NCI-H524 (cell line): ENCODE data around the gene RABL3.
"Not testable (repeated sequence)": the region's sequence is repeated elsewhere in the genome, so short reads cannot be mapped to it uniquely, and the experiment has no call there.

Experiments
- DNase-seq, 2 experiments: peaks; one replicate each; lab custom pipeline; 2025; lab: John Stamatoyannopoulos, UW

The RABL3 gene, protein sequence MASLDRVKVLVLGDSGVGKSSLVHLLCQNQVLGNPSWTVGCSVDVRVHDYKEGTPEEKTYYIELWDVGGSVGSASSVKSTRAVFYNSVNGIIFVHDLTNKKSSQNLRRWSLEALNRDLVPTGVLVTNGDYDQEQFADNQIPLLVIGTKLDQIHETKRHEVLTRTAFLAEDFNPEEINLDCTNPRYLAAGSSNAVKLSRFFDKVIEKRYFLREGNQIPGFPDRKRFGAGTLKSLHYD

DNA sequence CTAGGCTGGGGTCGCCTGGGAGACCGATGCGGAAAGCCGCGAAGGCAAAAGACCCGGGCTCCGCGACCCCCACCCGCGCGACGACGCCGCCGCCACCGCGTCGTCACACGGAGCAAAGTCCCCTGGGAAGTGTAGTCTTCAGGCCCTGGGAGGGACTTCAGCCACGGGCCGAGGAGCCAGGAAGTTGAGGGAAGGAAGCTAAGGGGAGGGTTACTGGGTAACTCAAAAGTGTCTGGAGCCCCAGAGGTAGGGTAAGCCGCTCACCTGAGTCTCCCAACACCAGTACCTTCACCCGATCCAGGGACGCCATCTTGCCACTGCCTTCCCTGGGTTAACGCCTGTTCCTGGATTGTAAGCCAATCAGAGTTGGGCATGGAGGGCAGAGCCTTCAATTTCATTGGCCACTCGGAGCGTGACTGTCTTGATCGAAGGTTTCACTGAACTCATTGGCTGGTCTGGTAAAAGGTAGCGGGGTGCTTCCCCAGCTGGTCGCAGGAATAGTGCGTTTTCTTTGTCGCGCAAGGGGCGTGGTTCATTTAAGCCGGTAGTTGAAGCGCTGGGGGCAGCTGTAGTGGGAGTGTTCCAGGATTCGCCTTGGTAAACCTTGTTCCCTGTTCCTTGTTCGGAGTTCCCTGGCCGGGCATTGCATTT, at the start of gene RABL3, which contains the start of gene GTF2E1:
RABL3 (minus strand) TSS at position 319 of the 651 bp plus-strand sequence; CDS start at position 310, 9 bp downstream.
GTF2E1 (plus strand) TSS at position 547 of the 651 bp plus-strand sequence. CDS start 7,809 bp downstream, outside the sequence.
- peak; percentile 100 for DNase-seq

- DNase-seq, result no peak
Measured at GRCh38 chr3:120791913-120792312, 49.6 kb upstream of the RABL3 start.

- DNase-seq, result no peak
Measured at GRCh38 chr3:120791010-120791409, 48.7 kb upstream of the RABL3 start.

- DNase-seq, result not testable (repeated sequence)
Measured at GRCh38 chr3:120785832-120786231, 43.5 kb upstream of the RABL3 start.

GRCh38 chr3:120780977-120781376, 38.7 kb upstream of the RABL3 start:
- no peak for DNase-seq

DNA sequence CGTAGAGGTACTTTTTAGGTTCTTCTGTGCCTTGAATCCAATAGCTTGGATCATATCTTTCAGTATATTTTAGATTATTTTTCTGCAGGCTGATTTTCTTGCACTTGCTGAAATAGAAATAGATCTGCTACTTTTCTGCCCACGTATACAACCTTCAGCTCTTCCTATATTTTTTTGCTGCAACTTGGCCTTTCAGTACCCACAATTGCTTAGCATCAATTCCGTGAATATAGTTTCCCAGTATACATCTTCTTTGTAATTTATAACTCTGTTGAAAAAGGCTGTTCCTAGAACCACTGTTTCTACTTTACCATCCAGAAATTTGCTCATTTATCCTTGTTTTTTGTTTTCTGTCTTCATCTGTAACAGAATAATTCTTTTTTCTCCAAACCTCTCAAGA, 36.5 kb upstream of the RABL3 start:
- no peak for DNase-seq

DNA sequence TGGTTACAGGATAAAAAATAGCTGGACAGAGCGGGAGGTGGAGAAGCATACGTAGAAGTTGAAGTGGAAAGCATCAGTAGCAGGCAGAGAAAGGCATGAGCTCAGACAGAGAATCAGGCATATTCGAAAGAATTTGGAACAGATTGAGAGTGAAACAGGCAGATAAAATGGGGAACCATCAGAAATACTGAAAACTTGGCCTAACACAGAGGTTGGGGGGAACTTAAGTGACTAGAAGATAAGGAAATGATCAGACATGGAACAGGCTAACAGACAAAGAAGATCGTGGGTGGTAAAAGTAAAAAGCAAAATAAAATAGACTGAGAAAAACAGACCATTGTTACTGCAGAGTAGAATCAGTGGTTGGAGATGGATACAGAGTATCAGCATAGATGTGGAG, 33.1 kb upstream of the RABL3 start:
- no peak for DNase-seq

GRCh38 chr3:120773932-120774331, 31.6 kb upstream of the RABL3 start:
- no peak for DNase-seq

DNA sequence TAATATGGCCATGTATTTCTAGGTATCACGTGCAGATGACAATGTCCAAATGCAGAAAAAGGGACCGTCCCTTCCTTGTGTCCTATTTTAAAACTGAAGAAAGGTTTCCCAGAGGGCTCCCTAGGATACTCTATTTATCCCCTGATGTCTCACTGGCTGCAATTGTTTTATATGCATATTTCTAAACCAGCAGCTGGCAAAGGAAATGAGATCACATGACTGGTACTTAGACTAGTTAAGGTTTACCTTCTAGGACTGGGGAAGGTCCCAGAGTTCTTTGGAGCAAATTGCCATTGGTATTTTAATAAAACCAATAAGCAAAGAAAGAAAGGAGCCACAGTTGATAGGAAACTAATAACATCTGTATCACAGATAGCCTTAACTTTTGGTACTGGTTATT, 29.8 kb upstream of the RABL3 start:
- no peak for DNase-seq

- no peak for DNase-seq
Measured at GRCh38 chr3:120770891-120771290, 28.6 kb upstream of the RABL3 start.

DNA sequence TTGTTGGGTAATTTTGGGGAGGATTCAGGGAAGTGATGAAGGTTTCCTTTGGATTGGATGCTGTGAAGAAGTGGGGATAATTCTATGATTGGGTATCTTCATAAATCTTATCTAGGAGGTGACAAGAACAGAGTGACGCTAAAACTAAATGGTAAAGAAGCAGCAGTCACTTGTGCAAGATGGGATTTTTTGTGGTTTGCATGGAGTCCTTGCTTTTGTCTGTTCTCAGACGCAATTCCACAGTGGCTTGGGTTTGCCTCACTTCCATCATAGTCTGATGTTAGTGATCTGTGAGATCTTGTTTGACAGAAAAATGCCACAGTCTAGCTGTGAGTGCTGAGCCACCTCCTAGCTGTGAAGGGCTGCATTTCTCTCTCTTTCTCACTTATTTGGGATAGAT, 27.1 kb upstream of the RABL3 start:
- DNase-seq, result no peak

GRCh38 chr3:120767106-120767505, 24.8 kb upstream of the RABL3 start:
- DNase-seq, result no peak

GRCh38 chr3:120766576-120766975, 24.3 kb upstream of the RABL3 start:
- no peak for DNase-seq

DNA sequence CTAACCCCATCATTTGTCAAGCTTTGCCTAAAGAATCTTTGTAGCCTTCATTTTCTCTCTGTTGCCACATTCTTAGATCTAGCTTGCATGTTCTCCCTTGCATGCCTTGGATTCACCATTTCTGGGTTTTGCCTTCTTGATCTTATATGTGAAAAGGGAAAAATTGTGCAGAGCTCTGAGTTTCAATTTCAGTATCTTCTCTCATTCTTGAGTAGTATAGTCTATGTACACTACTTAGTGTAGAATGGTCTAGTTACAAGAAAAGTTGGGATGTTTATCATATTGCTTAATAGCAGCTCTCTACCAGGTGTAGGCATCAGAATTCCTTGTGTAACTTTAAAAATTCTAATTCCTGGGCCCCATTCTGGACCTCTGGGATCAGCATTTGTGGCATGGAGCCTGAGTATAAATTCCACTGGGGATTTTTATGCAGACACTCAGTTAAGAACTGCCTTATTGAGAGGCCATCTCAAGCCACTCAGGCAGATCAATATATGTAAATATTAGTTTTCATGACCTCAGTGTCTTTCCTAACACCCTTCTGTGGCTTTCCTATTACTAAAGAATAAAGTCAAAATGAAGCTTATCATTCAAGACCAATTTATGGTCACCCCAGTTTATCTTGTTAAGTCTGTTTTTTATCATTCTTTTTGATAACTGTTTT, 23.6 kb upstream of the RABL3 start:
- DNase-seq, result no peak

DNA sequence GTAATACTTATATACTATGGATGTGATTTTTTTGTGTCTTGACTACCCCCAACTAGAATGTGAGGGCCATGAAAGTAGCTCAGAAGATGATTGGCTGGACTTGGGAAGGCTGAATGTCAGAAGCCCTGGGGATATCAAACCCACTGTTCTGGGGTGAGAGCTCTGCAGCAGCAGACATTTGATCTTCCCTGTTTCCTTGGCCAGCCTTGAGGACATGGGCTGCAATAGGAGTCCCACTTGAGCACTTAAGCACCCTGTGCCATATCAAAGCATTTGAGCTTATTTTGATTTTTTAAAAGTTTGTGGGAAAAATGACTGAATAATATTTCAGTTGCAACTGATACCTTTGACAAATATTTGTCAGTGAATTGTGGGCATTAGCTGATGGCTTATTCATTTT, 21.9 kb upstream of the RABL3 start:
- peak in 1 of 2 experiments; percentile 26 for DNase-seq

- DNase-seq, result no peak
Measured at GRCh38 chr3:120763601-120764000, 21.3 kb upstream of the RABL3 start.

DNA sequence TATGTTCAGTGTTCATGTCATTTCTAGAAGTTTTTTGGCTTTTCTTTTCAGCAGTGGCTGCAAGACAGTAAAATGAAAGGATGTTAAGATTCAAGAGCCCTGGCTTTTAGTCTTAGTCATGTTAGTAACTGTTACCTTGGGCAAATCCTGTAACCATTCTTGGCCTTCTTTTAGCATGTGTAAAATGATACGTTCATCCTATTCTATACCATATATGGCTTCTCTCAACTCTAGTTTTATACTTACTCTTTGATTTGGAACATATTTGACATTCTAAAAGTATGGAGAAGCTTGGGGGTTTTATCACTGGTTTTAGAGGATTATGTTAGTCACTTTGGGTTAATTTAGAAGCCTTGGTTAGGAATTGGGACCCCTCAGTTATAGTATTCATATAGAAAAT, 20.3 kb upstream of the RABL3 start:
- no peak for DNase-seq

GRCh38 chr3:120758551-120758950, 16.2 kb upstream of the RABL3 start:
- not testable (repeated sequence) for DNase-seq

DNA sequence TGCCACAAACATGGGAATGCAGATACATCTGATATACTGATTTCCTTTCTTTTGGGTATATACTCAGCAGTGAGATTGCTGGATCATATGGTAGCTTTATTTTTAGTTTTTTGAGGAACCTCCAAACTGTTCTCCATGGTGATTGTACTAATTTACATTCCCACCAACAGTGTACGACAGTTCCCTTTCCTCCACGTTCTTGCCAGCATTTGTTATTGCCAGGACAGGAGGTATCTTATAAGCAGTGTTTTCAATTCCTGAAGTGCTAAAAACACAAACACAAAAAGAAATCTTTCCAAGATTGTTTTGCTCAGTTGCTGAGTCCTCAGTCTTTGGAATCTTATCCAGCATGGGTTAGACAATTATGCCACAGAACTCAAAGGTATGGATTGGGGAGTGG, 13.7 kb upstream of the RABL3 start:
- no peak for DNase-seq

- DNase-seq, result no peak
Measured at GRCh38 chr3:120753810-120754209, 11.5 kb upstream of the RABL3 start.

DNA sequence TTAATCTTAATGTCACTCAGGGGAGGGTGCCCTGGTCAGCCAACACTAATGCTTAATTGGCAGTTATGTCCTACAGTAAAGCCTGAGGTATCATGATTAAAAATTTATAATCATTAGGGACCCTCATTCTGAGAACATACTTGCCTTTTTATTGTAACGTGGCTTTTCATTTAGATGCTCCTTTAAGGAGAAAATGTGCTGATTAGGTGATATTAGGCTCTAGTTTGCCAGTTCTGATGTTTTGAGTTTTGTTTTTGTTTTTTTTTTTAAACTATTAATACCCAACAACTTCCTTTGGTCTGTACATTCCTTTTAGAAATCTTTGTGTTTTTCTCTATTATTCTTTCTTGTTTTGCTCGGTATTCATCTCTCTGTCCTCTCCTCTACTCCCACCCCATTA, 10.5 kb upstream of the RABL3 start:
- no peak for DNase-seq

- DNase-seq, result no peak
Measured at GRCh38 chr3:120752230-120752629, 9.9 kb upstream of the RABL3 start.

- DNase-seq, result no peak
Measured at GRCh38 chr3:120749843-120750242, 7.5 kb upstream of the RABL3 start.
